Superior temporal gyrus (tissue), 1 donor: ENCODE data around the gene TVP23A.
"Not testable (repeated sequence)": the region's sequence is repeated elsewhere in the genome, so short reads cannot be mapped to it uniquely, and the experiment has no call there.

Experiments
- DNase-seq: peaks from one replicate; pipeline ENCODE4 v3.0.0-alpha.2; 2016; ENCODE audit errors: extremely low spot score

Gene TVP23A

GRCh38 chr16:10799736-10800135 lies 18.9 kb downstream of the TVP23A start:
- DNase-seq, result no peak

GRCh38 chr16:10791048-10791447 lies 27.5 kb downstream of the TVP23A start:
- DNase-seq, result no peak

GRCh38 chr16:10788630-10789029 lies 30.0 kb downstream of the TVP23A start:
- not testable (repeated sequence) for DNase-seq

- no peak for DNase-seq
Observed at GRCh38 chr16:10787304-10787703, 31.3 kb downstream of the TVP23A start.

GRCh38 chr16:10782628-10783027 lies 36.0 kb downstream of the TVP23A start:
- no peak for DNase-seq

GRCh38 chr16:10780628-10781027 lies 38.0 kb downstream of the TVP23A start:
- DNase-seq, result no peak

- DNase-seq, result not testable (repeated sequence)
Observed at GRCh38 chr16:10779908-10780307, 38.7 kb downstream of the TVP23A start.

GRCh38 chr16:10777356-10777755 lies 41.2 kb downstream of the TVP23A start:
- no peak for DNase-seq

GRCh38 chr16:10776923-10777322 lies 41.7 kb downstream of the TVP23A start:
- DNase-seq, result not testable (repeated sequence)

GRCh38 chr16:10776280-10776679 lies 42.3 kb downstream of the TVP23A start:
- no peak for DNase-seq

GRCh38 chr16:10770907-10771306 lies 47.7 kb downstream of the TVP23A start:
- no peak for DNase-seq

- DNase-seq, result no peak
Observed at GRCh38 chr16:10769381-10769780, 49.2 kb downstream of the TVP23A start.

GRCh38 chr16:10767127-10767526 lies 51.5 kb downstream of the TVP23A start:
- DNase-seq, result no peak

- no peak for DNase-seq
Observed at GRCh38 chr16:10765772-10766171, 52.8 kb downstream of the TVP23A start.

- DNase-seq, result no peak
Observed at GRCh38 chr16:10763456-10763855, 55.1 kb downstream of the TVP23A start.

- no peak for DNase-seq
Observed at GRCh38 chr16:10762336-10763016, 56.1 kb downstream of the TVP23A start.

- DNase-seq, result no peak
Observed at GRCh38 chr16:10761373-10761772, 57.2 kb downstream of the TVP23A start.

- peak; percentile 15 for DNase-seq
Observed at GRCh38 chr16:10760858-10761257, 57.7 kb downstream of the TVP23A start.

- no peak for DNase-seq
Observed at GRCh38 chr16:10756574-10756973, 62.0 kb downstream of the TVP23A start.

GRCh38 chr16:10754941-10755340 lies 63.7 kb downstream of the TVP23A start:
- no peak for DNase-seq

GRCh38 chr16:10753670-10754069 lies 64.9 kb downstream of the TVP23A start:
- DNase-seq, result no peak

GRCh38 chr16:10752843-10753523 lies 65.6 kb downstream of the TVP23A start:
- peak; percentile 35 for DNase-seq

GRCh38 chr16:10751291-10751697 lies 67.3 kb downstream of the TVP23A start:
- no peak for DNase-seq
